HG02852 (cell line): ENCODE data around the gene RMDN2.
A peak's percentile ranks its signal among the peaks of the same experiment; 100 is the strongest.

Experiments used
- ATAC-seq: cut with Tn5 transposase; IDR thresholded peaks from one replicate; pipeline ENCODE4 v1.9.1; 2021; ENCODE audit warnings: mild to moderate bottlenecking, moderate library complexity; ENCODE audit not compliant: unreplicated experiment

The RMDN2 gene

GRCh38 chr2:38037325-38037724 lies 112.2 kb downstream of the RMDN2 start:
- no peak for ATAC-seq

GRCh38 chr2:38037757-38038621 lies 112.9 kb downstream of the RMDN2 start:
- peak; percentile 80 for ATAC-seq

GRCh38 chr2:38038682-38039081 lies 113.6 kb downstream of the RMDN2 start:
- ATAC-seq = no peak

GRCh38 chr2:38039121-38039910 lies 114.2 kb downstream of the RMDN2 start:
- ATAC-seq = no peak

GRCh38 chr2:38045811-38046210 lies 120.7 kb downstream of the RMDN2 start:
- ATAC-seq = no peak

GRCh38 chr2:38056216-38056615 lies 131.1 kb downstream of the RMDN2 start:
- ATAC-seq = no peak

- ATAC-seq = no peak
Observed at GRCh38 chr2:38057651-38058410, 132.7 kb downstream of the RMDN2 start.

- ATAC-seq = no peak
Observed at GRCh38 chr2:38060236-38061018, 135.3 kb downstream of the RMDN2 start.

- no peak for ATAC-seq
Observed at GRCh38 chr2:38064801-38065501, 139.9 kb downstream of the RMDN2 start.

- ATAC-seq = no peak
Observed at GRCh38 chr2:38065502-38066135, 140.5 kb downstream of the RMDN2 start.

- no peak for ATAC-seq
Observed at GRCh38 chr2:38066421-38067115, 141.5 kb downstream of the RMDN2 start.
